ENCODE data around the gene VPS13D. TPM values are rescaled to one million over a fixed set of nuclear protein-coding genes. Genes with fewer than 3 reads are reported as not detected.

Gene VPS13D
- total RNA-seq, 4 donors from 2014 or later, result 77.5 to 142 (median 94.4) TPM

GRCh38 chr1:12407962-12408454 lies 178.2 kb downstream of the VPS13D start:
- no peak for TF ChIP-seq CTCF (IDR thresholded peaks at IDR 0.05; ENCODE audit: low read depth)

- TF ChIP-seq CTCF (IDR thresholded peaks at IDR 0.05; ENCODE audit: low read depth), result no peak
These were observed 178.8 kb downstream of the VPS13D start for GRCh38 chr1:12408662-12409061.

GRCh38 chr1:12409681-12410080 lies 179.9 kb downstream of the VPS13D start:
- no peak for TF ChIP-seq CTCF (IDR thresholded peaks at IDR 0.05; ENCODE audit: low read depth)

GRCh38 chr1:12410351-12410750 lies 180.5 kb downstream of the VPS13D start:
- no peak for TF ChIP-seq CTCF (IDR thresholded peaks at IDR 0.05; ENCODE audit: low read depth)

- no peak for TF ChIP-seq CTCF (IDR thresholded peaks at IDR 0.05; ENCODE audit: low read depth)
These were observed 181.3 kb downstream of the VPS13D start for GRCh38 chr1:12411098-12411497.

- no peak for TF ChIP-seq CTCF (IDR thresholded peaks at IDR 0.05; ENCODE audit: low read depth)
These were observed 181.9 kb downstream of the VPS13D start for GRCh38 chr1:12411747-12412146.

GRCh38 chr1:12412439-12412838 lies 182.6 kb downstream of the VPS13D start:
- no peak for TF ChIP-seq CTCF (IDR thresholded peaks at IDR 0.05; ENCODE audit: low read depth)

Data from subcutaneous adipose tissue (tissue), 4 donors.